ENCODE results near the gene STRN. TPM values are rescaled to one million over a fixed set of nuclear protein-coding genes. Genes with fewer than 3 reads are reported as not detected.
"Not testable (repeated sequence)": the region's sequence is repeated elsewhere in the genome, so short reads cannot be mapped to it uniquely, and the experiment has no call there.

Gene STRN
- total RNA-seq, 2 donors from 2014 or later, result 15.0 to 32.3 TPM

DNA sequence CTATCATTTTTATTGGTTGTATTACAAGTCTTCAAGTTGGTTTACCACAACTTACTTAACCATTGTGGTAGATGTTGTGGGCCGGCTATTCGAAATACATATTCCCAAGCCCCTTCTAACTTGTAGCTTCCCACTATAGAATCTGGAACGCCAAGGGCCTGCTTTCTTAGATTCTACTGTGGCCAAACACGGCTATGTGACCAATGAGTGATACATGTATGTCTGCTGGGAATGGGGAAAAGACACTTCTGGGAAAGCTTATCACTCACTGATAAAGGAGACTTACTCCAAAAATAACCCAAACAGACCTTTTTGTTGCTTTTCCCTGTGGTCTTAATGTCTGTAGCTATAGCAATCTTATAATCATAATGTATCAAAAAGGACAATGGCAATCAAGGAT, 24.5 kb downstream of the STRN start:
- TF ChIP-seq POLR2A (IDR thresholded peaks at IDR 0.05) (no peak), POLR2AphosphoS5 (IDR thresholded peaks at IDR 0.05) (no peak)
- TF ChIP-seq, protein P1, sequence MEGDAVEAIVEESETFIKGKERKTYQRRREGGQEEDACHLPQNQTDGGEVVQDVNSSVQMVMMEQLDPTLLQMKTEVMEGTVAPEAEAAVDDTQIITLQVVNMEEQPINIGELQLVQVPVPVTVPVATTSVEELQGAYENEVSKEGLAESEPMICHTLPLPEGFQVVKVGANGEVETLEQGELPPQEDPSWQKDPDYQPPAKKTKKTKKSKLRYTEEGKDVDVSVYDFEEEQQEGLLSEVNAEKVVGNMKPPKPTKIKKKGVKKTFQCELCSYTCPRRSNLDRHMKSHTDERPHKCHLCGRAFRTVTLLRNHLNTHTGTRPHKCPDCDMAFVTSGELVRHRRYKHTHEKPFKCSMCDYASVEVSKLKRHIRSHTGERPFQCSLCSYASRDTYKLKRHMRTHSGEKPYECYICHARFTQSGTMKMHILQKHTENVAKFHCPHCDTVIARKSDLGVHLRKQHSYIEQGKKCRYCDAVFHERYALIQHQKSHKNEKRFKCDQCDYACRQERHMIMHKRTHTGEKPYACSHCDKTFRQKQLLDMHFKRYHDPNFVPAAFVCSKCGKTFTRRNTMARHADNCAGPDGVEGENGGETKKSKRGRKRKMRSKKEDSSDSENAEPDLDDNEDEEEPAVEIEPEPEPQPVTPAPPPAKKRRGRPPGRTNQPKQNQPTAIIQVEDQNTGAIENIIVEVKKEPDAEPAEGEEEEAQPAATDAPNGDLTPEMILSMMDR (IDR thresholded peaks at IDR 0.05), result no peak
- no peak overlapping the region for H3K27ac ChIP-seq
- no peaks in the 10 kb centered on the region for H3K36me3 ChIP-seq
- intact Hi-C loops (cut with DNase I), result no loop called here
- 97% methylated on average over 4 of the region's 4 CpGs for WGBS
- no peaks in the 10 kb centered on the region for H3K27me3 ChIP-seq (replicated peaks; ENCODE audit: insufficient read depth)
- DNase-seq (ENCODE audit: low spot score), result no peak
- no peak overlapping the region for H3K4me3 ChIP-seq
- no peaks in the 10 kb centered on the region for H3K9me3 ChIP-seq
- H3K4me1 ChIP-seq (replicated peaks), result no peaks in the 10 kb centered on the region

DNA sequence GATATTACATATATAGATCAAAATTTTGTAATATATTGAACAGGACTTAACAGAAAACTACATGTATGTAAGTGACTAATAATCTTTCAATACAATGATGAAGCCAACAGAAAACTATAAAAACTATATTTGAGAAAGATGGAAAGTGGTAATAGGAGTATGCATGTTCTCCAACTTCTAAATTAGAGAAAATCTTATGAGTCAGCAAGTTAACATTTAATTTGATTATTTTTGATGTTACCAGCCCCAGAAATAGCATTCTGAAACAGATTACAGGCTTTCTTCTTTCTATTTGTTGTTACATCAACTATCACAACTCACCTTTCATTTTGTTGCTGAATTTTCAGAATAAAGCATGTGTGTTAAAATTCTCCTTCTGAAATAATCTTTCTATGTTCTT, 29.8 kb downstream of the STRN start:
- H3K36me3 ChIP-seq; intact Hi-C loops (cut with DNase I); H3K9me3 ChIP-seq; H3K4me1 ChIP-seq (replicated peaks); H3K27ac ChIP-seq; H3K27me3 ChIP-seq (replicated peaks; ENCODE audit: insufficient read depth); DNase-seq (ENCODE audit: low spot score); H3K4me3 ChIP-seq: not testable (repeated sequence)

- H3K27ac ChIP-seq; H3K4me3 ChIP-seq; H3K27me3 ChIP-seq (replicated peaks; ENCODE audit: insufficient read depth); H3K9me3 ChIP-seq; DNase-seq (ENCODE audit: low spot score); H3K36me3 ChIP-seq; intact Hi-C loops (cut with DNase I); H3K4me1 ChIP-seq (replicated peaks): not testable (repeated sequence)
- 100% methylated on average over 6 of the region's 6 CpGs for WGBS
These were observed 34.6 kb downstream of the STRN start for GRCh38 chr2:36931688-36932087.

DNA sequence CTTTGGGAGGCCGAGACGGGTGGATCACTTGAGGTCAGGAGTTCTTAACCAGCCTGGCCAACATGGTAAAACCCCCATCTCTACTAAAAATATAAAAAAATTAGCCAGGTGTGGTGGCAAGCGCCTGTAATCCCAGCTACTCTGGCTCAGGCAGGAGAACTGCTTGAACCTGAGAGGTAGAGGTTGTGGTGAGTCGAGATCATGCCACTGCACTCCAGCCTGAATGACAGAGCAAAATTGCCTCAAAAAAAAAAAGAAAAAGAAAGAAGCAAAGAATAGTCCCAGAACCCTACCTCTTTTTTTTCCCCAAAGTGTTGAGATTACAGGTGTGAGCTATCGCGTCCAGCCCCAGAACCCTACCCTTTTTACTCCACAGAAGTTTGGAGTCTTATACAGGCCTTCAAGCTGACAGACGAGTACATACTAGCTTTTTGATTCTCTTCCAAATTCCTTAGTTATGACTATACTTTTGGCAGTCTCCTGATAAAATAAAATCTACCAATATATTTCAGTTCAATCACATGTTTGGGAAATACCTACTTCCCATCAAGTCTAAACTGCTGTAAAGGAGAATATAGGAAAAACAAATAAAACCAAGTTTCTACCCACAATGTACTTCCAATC, 35.4 kb downstream of the STRN start:
- H3K4me3 ChIP-seq; H3K4me1 ChIP-seq (replicated peaks); H3K27me3 ChIP-seq (replicated peaks; ENCODE audit: insufficient read depth); H3K9me3 ChIP-seq; DNase-seq (ENCODE audit: low spot score); H3K36me3 ChIP-seq; intact Hi-C loops (cut with DNase I): not testable (repeated sequence)
- 58% methylated on average over 7 of the region's 7 CpGs for WGBS
- peak overlapping the region; percentile 19 to 40 for H3K27ac ChIP-seq
- peak; percentile 13 for TF ChIP-seq POLR2AphosphoS5 (IDR thresholded peaks at IDR 0.05)

DNA sequence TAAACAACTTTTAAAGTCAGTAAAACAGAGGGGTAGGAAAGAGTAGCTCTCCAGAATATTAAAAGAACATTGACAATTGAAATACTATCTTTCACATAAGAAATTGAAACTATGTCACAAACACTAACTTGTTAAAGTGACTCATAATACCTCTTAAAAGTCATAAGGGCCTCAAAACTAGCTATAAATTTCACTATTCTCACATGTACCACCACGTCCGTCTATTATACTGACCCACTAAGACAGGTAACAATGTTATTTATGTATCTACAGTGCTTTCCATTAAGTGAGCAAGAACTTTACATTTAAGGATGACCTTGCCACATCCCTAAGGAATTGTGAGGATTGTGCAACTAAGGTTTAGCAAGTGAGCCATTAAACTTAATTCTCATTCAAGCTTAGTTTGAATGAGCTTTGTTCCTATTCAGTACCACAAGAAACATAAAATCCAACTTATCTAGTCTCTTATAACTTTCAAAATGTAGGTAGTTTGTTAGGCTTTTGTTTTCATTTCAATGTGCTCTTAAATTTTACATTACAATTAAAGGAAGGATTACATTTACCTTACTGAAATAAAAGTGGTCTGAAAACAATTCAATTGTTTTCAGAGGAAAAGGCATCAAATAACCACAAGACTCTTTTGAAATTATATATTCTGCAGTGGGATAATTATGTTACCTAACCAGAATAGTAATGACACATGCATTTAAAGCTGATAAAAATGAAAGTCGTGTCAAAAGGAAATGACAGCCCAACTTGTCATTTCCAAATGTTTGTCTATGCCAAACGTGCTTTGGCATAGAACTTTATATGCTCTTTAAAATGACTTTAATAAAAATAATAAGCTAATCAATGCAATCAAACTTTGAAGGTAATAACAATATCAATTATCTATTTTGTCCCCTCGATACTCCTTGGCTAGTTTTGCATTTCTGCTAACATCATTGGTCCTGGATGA, 39.9 kb downstream of the STRN start:
- H3K9me3 ChIP-seq; H3K4me3 ChIP-seq; intact Hi-C loops (cut with DNase I); H3K27me3 ChIP-seq (replicated peaks; ENCODE audit: insufficient read depth); H3K4me1 ChIP-seq (replicated peaks); DNase-seq (ENCODE audit: low spot score); H3K27ac ChIP-seq; H3K36me3 ChIP-seq: not testable (repeated sequence)
- WGBS, result 33% methylated on average over 5 of the region's 5 CpGs

GRCh38 chr2:36922629-36923028, 43.7 kb downstream of the STRN start:
- H3K4me3 ChIP-seq; intact Hi-C loops (cut with DNase I); H3K4me1 ChIP-seq (replicated peaks); H3K9me3 ChIP-seq; H3K27ac ChIP-seq; DNase-seq (ENCODE audit: low spot score); H3K36me3 ChIP-seq; H3K27me3 ChIP-seq (replicated peaks; ENCODE audit: insufficient read depth): not testable (repeated sequence)
- WGBS, result 98% methylated on average over 10 of the region's 10 CpGs

DNA sequence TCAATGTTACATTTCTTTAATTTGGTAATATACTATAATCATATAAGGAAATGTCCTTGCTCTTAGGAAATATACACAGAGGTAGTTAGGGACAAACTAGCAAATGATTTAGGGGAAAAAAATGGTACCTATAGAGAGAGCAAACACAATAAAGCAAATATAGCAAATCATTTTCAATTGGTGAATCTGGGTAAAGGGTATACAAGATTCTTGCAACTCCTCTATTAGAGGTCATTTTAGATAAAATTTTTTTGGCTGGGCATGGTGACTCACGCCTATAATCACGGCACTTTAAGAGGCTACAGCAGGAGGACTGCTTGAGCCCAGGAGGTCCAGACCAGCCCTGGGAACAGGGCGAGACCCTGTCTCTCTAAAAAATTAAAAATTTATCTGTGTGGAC, 44.4 kb downstream of the STRN start:
- Histone ChIP-seq H3K4me1 (replicated peaks) (no peaks in the 10 kb centered on the region), H3K27ac (no peak overlapping the region), H3K27me3 (replicated peaks; ENCODE audit: insufficient read depth) (no peaks in the 10 kb centered on the region), H3K4me3 (no peak overlapping the region), H3K36me3 (no peaks in the 10 kb centered on the region), H3K9me3 (no peaks in the 10 kb centered on the region)
- intact Hi-C loops (cut with DNase I), result no loop called here
- TF ChIP-seq, protein P1 (IDR thresholded peaks at IDR 0.05), result no peak
- no peak for TF ChIP-seq POLR2A (IDR thresholded peaks at IDR 0.05)
- no peak for TF ChIP-seq POLR2AphosphoS5 (IDR thresholded peaks at IDR 0.05)
- WGBS, result 96% methylated on average over 3 of the region's 3 CpGs
- DNase-seq (ENCODE audit: low spot score), result no peak

Data from prostate gland (tissue), 2 donors.